Measurements from ENCODE around the gene EIF3B. TPM values are rescaled to one million over a fixed set of nuclear protein-coding genes. Genes with fewer than 3 reads are reported as not detected.

EIF3B gene
- total and polyA plus RNA-seq, 9 of the 15 experiments (the other 6 are each of a cell fraction or from before 2014, with no cell fraction given) = 25.9 to 494 (median 357) TPM

GRCh38 chr7:2416650-2417049 lies 62.0 kb downstream of the EIF3B start:
- TF ChIP-seq ZNF79 (CRISPR knock-in tag; IDR thresholded peaks at IDR 0.05; ENCODE audit: low read depth) (no peak), ZNF561 (CRISPR knock-in tag; conservative IDR thresholded peaks at IDR 0.05) (no peak), ZNF217 (CRISPR knock-in tag; IDR thresholded peaks at IDR 0.05) (no peak), BRF2 (IDR thresholded peaks at IDR 0.05; ENCODE audit: borderline replicate concordance, insufficient read depth, insufficient read length) (no peak), ZNF232 (CRISPR knock-in tag; IDR thresholded peaks at IDR 0.05) (peak; percentile 97), NR0B1 (IDR thresholded peaks at IDR 0.05; ENCODE audit: partially characterized antibody) (no peak)
- H3K79me2 ChIP-seq (ENCODE audit: control insufficient read depth, insufficient read depth, low read length) = peaks cover 14% of the 10 kb centered on the region; the same call in 1 of the 3 replicates
- no peak overlapping the region for H3K4me2 ChIP-seq (ENCODE audit: insufficient read depth, low read length)
- no peaks in the 10 kb centered on the region for H3K9me1 ChIP-seq (ENCODE audit: control insufficient read depth, insufficient read depth, low read length)
- ATAC-seq (no peak), FAIRE-seq (no peak), DNase-seq (ENCODE audit: extremely low read depth in 1 of 4, low spot score in 3 of 4) (no peak)
- WGBS (ENCODE audit: insufficient coverage, low coverage, missing lambda C conversion rate) = 79% methylated on average over 6 of the region's 6 CpGs
- no peak overlapping the region for H3K4me3 ChIP-seq
- no peaks in the 10 kb centered on the region for H3K36me3 ChIP-seq (ENCODE audit: control insufficient read depth, insufficient read depth, low read length)
- H3K27ac ChIP-seq (ENCODE audit: extremely low read depth, low read depth, low read length) = no peak overlapping the region
- no peaks in the 10 kb centered on the region for H4K20me1 ChIP-seq (replicated peaks; ENCODE audit: control insufficient read depth, insufficient read depth, low read length)
- ChIA-PET POLR2A (interaction anchor here (1.0 to 1.2 kb wide), 2 partner anchors 22 to 32 kb away, joined by 3 to 5 read pairs; no protein-coding TSS in a partner anchor), CTCF (ENCODE audit: low intra/inter-chr PET ratio) (no interaction called here)
- intact Hi-C loops (cut with micrococcal nuclease) (no loop called here), in situ Hi-C loops (cut with MboI) (no loop called here)
- no peaks in the 10 kb centered on the region for H3K9me3 ChIP-seq (replicated peaks; ENCODE audit: control insufficient read depth, insufficient read depth, low read depth, low read length)
- no peak overlapping the region for H3K9ac ChIP-seq (ENCODE audit: insufficient read depth in 1 of 2, low read depth in 2 of 2, low read length in 2 of 2)
- no TSS peak for BruUV-seq (replicated peaks)
- no peaks in the 10 kb centered on the region for H3K27me3 ChIP-seq (ENCODE audit: control insufficient read depth in 2 of 2, insufficient read depth in 2 of 2, low read length in 2 of 2)
- peaks cover 19 to 20% of the 10 kb centered on the region in 2 experiments; a peak in 4 of 5 replicates for H3K4me1 ChIP-seq (replicated peaks in 1 of 2; ENCODE audit: control insufficient read depth in 2 of 2, insufficient read depth in 2 of 2, low read length in 2 of 2)
- H2AFZ ChIP-seq (ENCODE audit: low read depth, low read length) = no peak overlapping the region

Measured in K562 (cell line).